ENCODE data around the gene PIP4K2C. TPM values are rescaled to one million over a fixed set of nuclear protein-coding genes. Genes with fewer than 3 reads are reported as not detected.

Gene PIP4K2C
- total and polyA plus RNA-seq, 10 of the 15 experiments (the other 5 are each of a cell fraction or from before 2014, with no cell fraction given) = 4.8 to 25.1 (median 14.9) TPM

- no peaks in the 10 kb centered on the region for H3K9me3 ChIP-seq (replicated peaks; ENCODE audit: control insufficient read depth, insufficient read depth, low read length)
- DNase-seq (ENCODE audit: low read depth, low spot score) (no peak), ATAC-seq (no peak), FAIRE-seq (no peak)
- no TSS peak for BruUV-seq (replicated peaks)
- no peaks in the 10 kb centered on the region; a peak in 1 of 4 replicates for H3K27me3 ChIP-seq (replicated peaks in 1 of 2; ENCODE audit: control insufficient read depth in 2 of 2, insufficient read depth in 2 of 2, low read length in 1 of 2)
- in situ Hi-C loops (cut with MboI) = no loop called here
- no peaks in the 10 kb centered on the region; a peak in 1 of 4 replicates for H3K36me3 ChIP-seq (ENCODE audit: control insufficient read depth in 2 of 2, insufficient read depth in 2 of 2, low read length in 1 of 2)
- H2AFZ ChIP-seq (ENCODE audit: control insufficient read depth, low read depth, low read length) = no peak overlapping the region; the same call in 1 of the 2 replicates
- H3K27ac ChIP-seq (ENCODE audit: control insufficient read depth, insufficient read depth) = no peak overlapping the region
- POLR2A ChIA-PET = interaction anchor here (0.6 to 2.9 kb wide), 9 partner anchors 9 to 159 kb away, joined by 3 to 13 read pairs (median 4); partner anchors contain the start of genes DTX3 and EEF1AKMT3
- SMC1A ChIA-PET (ENCODE audit: uncharacterized antibody, unreplicated experiment) = interaction anchor here (1.1 to 1.6 kb wide), 7 partner anchors 8 to 155 kb away, joined by 3 to 15 read pairs (median 5); partner anchors contain the start of gene PIP4K2C
- H3K4me1 ChIP-seq (ENCODE audit: control insufficient read depth, insufficient read depth, low read length) = peaks cover 10% of the 10 kb centered on the region
- WGBS (ENCODE audit: insufficient coverage, insufficient replicate concordance, low lambda C conversion rate, missing lambda C conversion rate) = 52% methylated on average over 10 of the region's 10 CpGs
- no peak for TF ChIP-seq LARP7 (IDR thresholded peaks at IDR 0.05)
- no peak for TF ChIP-seq ZNF384 (IDR thresholded peaks at IDR 0.05; ENCODE audit: borderline replicate concordance, low read depth, low read length)
- no peak for TF ChIP-seq RELA (IDR thresholded peaks at IDR 0.05; ENCODE audit: borderline replicate concordance, partially characterized antibody)
- no peak for TF ChIP-seq SRF (IDR thresholded peaks at IDR 0.05; ENCODE audit: low read depth in 2 of 2, low read length in 2 of 2)
- no peak for TF ChIP-seq ZNF687 (IDR thresholded peaks at IDR 0.05)
- TF ChIP-seq JUND (IDR thresholded peaks at IDR 0.05; ENCODE audit: low read depth, low read length) = no peak
- no peak for TF ChIP-seq EZH2 (IDR thresholded peaks at IDR 0.05; ENCODE audit: borderline replicate concordance, control insufficient read depth, low read depth, low read length)
- no peak for TF ChIP-seq HDAC2 (IDR thresholded peaks at IDR 0.05)
- no peak for TF ChIP-seq RELB (IDR thresholded peaks at IDR 0.05; ENCODE audit: low read depth)
- peak overlapping the region; percentile 46; the same call in 1 of the 2 replicates for H3K4me2 ChIP-seq (ENCODE audit: control insufficient read depth, insufficient read depth)
- CTCF ChIA-PET = interaction anchor here (0.9 to 5.1 kb wide), 15 partner anchors 8 to 399 kb away, joined by 3 to 49 read pairs (median 4); partner anchors contain the start of gene GLI1
- no peaks in the 10 kb centered on the region for H4K20me1 ChIP-seq (ENCODE audit: control insufficient read depth, insufficient read depth)
- H3K9ac ChIP-seq (ENCODE audit: control insufficient read depth, insufficient read depth, low read length) = no peak overlapping the region
- H3K79me2 ChIP-seq (ENCODE audit: control insufficient read depth, insufficient read depth, low read length) = no peaks in the 10 kb centered on the region
- RAD21 ChIA-PET (ENCODE audit: unreplicated experiment) = interaction anchor here (0.6 to 2.3 kb wide), 12 partner anchors 7 to 184 kb away, joined by 3 to 16 read pairs (median 3); partner anchors contain the start of genes GLI1 and PIP4K2C
- intact Hi-C loops (cut with micrococcal nuclease; ENCODE audit: unreplicated experiment) = no loop called here
- no peak overlapping the region for H3K4me3 ChIP-seq
Measured at GRCh38 chr12:57613427-57614109, 22.6 kb downstream of the PIP4K2C start.
